Adipocyte (in vitro differentiated cells): ENCODE data around the gene DCPS.

ENCODE experiments used
- DNase-seq: peaks from one replicate; pipeline ENCODE4 v3.0.0-alpha.2; 2015; ENCODE audit warnings: low read depth
- H3K27me3 ChIP-seq: replicated peaks from 2 replicates; pipeline ENCODE4 v1.7.0; 2013; ENCODE audit warnings: mild to moderate bottlenecking, low read length, moderate library complexity; ENCODE audit not compliant: control insufficient read depth, insufficient read depth
- H3K36me3 ChIP-seq: 2 replicates; pipeline ENCODE4 v1.7.0; 2013; ENCODE audit warnings: low read length, mild to moderate bottlenecking, moderate library complexity; ENCODE audit not compliant: control insufficient read depth, insufficient read depth, severe bottlenecking
- H3K4me1 ChIP-seq: 2 replicates; pipeline ENCODE4 v1.7.0; 2013; ENCODE audit warnings: mild to moderate bottlenecking, low read length, moderate library complexity; ENCODE audit not compliant: control insufficient read depth, insufficient read depth
- H3K4me3 ChIP-seq: 2 replicates; pipeline ENCODE4 v1.7.0; 2013; ENCODE audit warnings: mild to moderate bottlenecking, low read length, moderate library complexity
- H3K9ac ChIP-seq: 2 replicates; pipeline ENCODE4 v1.7.0; 2013; ENCODE audit warnings: mild to moderate bottlenecking, low read length, moderate library complexity
- H3K9me3 ChIP-seq: 2 replicates; pipeline ENCODE4 v1.7.0; 2013; ENCODE audit warnings: mild to moderate bottlenecking, low read length, moderate library complexity; ENCODE audit not compliant: control insufficient read depth

Gene DCPS

DNA sequence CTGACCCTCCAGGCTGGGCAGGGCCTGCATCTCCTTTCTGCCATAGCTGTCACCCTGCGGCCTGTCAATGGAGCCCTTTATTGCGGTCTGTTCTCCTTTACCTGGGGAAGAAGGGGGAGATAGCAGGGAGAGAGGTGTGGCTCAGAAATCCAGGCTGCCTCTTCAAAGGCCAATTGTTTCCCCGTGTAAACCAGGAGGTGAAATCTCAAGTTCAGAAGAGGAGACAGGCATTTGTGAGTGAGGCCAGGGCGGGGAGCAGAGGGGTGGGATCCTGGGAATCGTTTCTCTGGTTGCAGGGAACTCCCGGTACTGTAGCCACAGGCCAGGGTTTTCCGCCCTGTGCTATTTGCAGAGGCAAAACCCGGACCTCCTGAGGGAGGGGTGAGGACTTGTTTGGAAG lies 9.1 kb downstream of the DCPS start:
- H3K36me3 ChIP-seq: peaks cover 6% of the 10 kb centered on the region
- H3K27me3 ChIP-seq: no peaks in the 10 kb centered on the region
- DNase-seq: no peak
- no peaks in the 10 kb centered on the region for H3K9me3 ChIP-seq
- H3K4me3 ChIP-seq: no peak overlapping the region
- peaks cover 24% of the 10 kb centered on the region for H3K4me1 ChIP-seq
- H3K9ac ChIP-seq: no peak overlapping the region

GRCh38 chr11:126313826-126314225 lies 10.0 kb downstream of the DCPS start:
- Histone ChIP-seq H3K9me3 (no peaks in the 10 kb centered on the region), H3K36me3 (peaks cover 6% of the 10 kb centered on the region), H3K27me3 (no peaks in the 10 kb centered on the region), H3K4me1 (peaks cover 32% of the 10 kb centered on the region), H3K9ac (no peak overlapping the region), H3K4me3 (no peak overlapping the region)
- DNase-seq: no peak

DNA sequence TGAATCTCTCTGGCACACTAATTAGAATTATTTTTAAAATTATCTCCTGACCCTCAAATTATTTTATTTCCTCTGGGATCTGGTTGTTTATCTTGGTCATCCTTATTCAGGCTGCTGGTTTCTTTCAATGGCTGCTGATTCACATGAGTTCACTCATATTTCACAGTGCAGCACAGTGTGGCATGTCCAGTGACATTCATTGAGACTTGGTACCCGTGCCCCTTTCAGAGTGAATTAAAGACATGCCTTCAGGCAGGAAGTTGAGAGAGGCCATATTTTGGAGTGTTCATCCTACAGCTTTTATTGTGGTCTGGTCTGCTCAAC lies 13.5 kb downstream of the DCPS start:
- H3K36me3 ChIP-seq: peaks cover 6% of the 10 kb centered on the region
- H3K9me3 ChIP-seq: no peaks in the 10 kb centered on the region
- H3K27me3 ChIP-seq: no peaks in the 10 kb centered on the region
- peaks cover 26% of the 10 kb centered on the region for H3K4me1 ChIP-seq
- peak overlapping the region; percentile 65 for H3K4me3 ChIP-seq
- DNase-seq: no peak
- H3K9ac ChIP-seq: peak overlapping the region; percentile 81

DNA sequence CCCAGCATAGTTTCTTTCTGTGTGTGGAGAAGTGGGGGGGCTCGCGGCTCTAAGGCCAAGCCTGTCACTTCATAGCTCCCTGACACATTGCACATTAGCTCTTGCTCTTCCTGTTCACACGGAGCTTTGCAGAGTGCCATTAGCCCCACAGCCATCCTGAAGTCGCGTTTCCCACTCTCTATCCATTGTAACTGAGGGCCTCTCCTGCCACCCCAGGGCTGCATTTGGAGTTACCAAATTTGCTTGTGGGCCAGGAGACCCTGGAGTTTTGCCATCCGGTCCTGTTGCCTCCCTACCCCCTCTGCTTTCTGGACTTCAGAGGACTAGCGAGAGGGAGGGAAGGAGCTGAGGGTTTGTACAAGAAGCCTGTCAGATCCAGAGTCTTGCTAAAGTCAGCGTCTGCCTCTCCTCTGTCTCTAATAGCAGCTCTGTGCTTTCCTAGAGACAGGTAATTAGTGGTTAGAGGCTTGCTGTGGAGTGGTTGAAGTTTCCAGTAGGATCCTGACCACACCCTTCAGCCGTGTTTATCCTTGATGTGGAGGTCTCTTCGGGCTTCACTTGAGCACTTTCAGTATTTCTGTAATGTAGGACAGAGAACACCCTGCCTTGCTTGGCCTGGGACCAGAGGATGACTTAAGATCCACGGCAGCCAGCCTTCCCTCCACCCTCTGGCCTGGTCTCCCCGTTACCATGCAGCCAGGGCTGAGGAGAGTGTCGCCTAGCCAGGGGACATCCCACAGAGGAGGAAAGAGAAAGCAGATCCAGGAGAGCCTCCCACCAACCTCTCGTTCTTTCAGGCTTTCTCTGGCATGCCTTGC lies 14.1 kb downstream of the DCPS start:
- DNase-seq: peak; percentile 87
- H3K27me3 ChIP-seq: no peaks in the 10 kb centered on the region
- H3K9me3 ChIP-seq: no peaks in the 10 kb centered on the region
- peak overlapping the region; percentile 65 for H3K4me3 ChIP-seq
- H3K4me1 ChIP-seq: peaks cover 30% of the 10 kb centered on the region
- H3K9ac ChIP-seq: peak overlapping the region; percentile 81
- H3K36me3 ChIP-seq: peaks cover 6% of the 10 kb centered on the region

GRCh38 chr11:126318574-126319373 lies 14.9 kb downstream of the DCPS start:
- DNase-seq: peak; percentile 91

DNA sequence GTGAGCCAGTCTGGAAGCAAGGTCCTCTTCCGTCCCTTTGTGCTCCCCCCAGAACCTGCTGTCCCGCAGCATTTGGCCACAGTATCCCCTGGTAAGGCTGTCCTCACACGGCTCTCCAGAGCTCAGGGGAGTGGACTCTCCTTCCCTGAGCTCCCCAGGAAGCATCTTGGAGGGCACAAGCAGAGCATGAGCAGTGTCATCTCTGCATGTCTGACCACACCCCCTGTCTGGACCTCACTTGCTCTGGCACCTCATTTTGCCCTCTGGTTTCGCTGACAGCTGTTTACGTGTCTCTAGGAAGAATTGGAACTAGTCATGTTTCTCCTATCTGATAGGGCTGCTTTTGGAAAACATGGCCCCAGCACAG lies 15.5 kb downstream of the DCPS start:
- Histone ChIP-seq H3K36me3 (no peaks in the 10 kb centered on the region), H3K9ac (peak overlapping the region; percentile 81), H3K9me3 (no peaks in the 10 kb centered on the region), H3K4me3 (peak overlapping the region; percentile 65), H3K27me3 (no peaks in the 10 kb centered on the region), H3K4me1 (peaks cover 34% of the 10 kb centered on the region)
- DNase-seq: no peak

More at GRCh38 chr11:126318574-126319373, 14.9 kb downstream of the DCPS start:
- H3K9me3 ChIP-seq: no peaks in the 10 kb centered on the region
- H3K9ac ChIP-seq: peak overlapping the region; percentile 81
- H3K4me3 ChIP-seq: peak overlapping the region; percentile 65
- peaks cover 5% of the 10 kb centered on the region for H3K36me3 ChIP-seq
- H3K4me1 ChIP-seq: peaks cover 34% of the 10 kb centered on the region
- H3K27me3 ChIP-seq: no peaks in the 10 kb centered on the region

DNA sequence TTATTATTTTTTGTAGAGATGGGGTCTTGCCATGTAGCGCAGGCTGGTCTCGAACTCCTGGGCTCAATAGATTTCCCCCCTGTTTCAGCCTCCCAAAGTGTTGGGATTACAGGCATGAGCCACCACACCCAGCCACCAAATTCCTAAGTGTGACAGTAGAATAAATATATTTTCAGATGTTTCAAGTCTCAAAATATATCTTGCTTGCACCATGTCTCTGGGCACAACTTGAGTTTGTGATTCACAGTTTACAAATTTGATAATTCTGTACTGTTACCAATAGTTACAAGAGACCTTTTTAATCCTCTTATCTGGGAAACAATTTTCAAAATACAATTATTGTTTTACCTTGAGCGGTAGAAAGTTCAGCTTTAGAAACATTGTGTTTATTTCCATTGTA lies 19.1 kb downstream of the DCPS start:
- Histone ChIP-seq H3K4me1 (peaks cover 24% of the 10 kb centered on the region), H3K9ac (no peak overlapping the region)
- no peak for DNase-seq

DNA sequence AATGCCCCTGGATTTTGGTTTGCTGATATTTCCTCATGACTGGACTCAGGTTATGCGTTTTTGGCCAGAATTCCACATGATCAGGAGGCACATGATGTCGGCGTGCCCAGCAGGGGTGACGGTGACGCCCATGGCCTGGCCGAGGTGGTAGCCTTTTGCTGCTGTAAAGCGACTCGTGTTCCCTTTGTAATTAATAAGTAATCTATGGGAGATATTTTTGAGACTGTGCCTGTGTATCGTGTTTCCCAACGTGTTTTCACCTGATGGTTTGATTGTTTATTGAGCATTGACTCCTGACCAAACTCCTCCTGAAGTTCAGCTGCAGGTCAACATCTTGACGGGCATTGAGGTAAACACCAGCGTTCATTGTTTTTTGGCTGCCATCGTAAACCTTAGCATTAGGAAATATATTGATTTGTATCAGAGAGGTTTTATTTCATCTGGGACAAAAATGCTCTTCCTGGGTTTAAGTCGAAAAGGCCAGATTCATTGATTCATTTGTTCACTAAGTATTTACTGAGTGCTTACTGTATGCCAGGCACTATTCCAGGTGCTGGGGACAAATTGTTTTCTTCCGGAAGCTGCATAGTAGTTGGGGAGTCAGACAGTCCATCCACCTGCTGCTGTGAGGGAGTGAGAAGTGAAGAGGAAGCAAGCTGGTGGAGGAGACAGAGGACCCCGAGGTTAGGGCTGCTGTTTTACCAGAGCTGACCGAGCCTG lies 23.6 kb downstream of the DCPS start:
- H3K4me1 ChIP-seq: peaks cover 35% of the 10 kb centered on the region
- no peak overlapping the region for H3K9ac ChIP-seq
- no peaks in the 10 kb centered on the region for H3K36me3 ChIP-seq
- no peak overlapping the region for H3K4me3 ChIP-seq
- H3K9me3 ChIP-seq: no peaks in the 10 kb centered on the region
- no peak for DNase-seq
- no peaks in the 10 kb centered on the region for H3K27me3 ChIP-seq

More for the DNA sequence above, 19.1 kb downstream of the DCPS start:
- no peaks in the 10 kb centered on the region for H3K36me3 ChIP-seq
- no peaks in the 10 kb centered on the region for H3K9me3 ChIP-seq
- no peaks in the 10 kb centered on the region for H3K27me3 ChIP-seq
- H3K4me3 ChIP-seq: no peak overlapping the region

DNA sequence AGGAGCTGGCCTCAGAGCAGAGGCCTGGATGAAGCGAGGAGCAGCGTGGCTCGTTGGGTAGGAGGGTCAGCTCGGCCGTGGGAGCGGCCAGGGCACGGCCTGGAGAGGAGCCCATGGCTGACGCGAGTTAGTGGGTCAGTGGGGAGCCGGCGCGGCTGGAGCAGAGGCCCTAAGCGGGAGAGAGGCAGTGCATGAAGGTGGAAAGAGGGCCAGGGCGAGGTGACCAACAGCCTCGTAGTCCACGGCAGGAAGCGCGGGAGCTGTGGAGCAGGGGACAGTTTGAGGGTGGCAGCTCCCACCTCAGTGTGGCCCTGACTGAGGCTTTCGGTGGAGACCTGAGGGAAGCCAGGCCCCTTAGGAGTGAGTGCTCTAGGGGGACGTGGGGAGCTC lies 24.1 kb downstream of the DCPS start:
- no peak overlapping the region for H3K9ac ChIP-seq
- H3K4me3 ChIP-seq: no peak overlapping the region
- no peak for DNase-seq
- peaks cover 37% of the 10 kb centered on the region for H3K4me1 ChIP-seq
- no peaks in the 10 kb centered on the region for H3K9me3 ChIP-seq
- no peaks in the 10 kb centered on the region for H3K36me3 ChIP-seq
- H3K27me3 ChIP-seq: no peaks in the 10 kb centered on the region

DNA sequence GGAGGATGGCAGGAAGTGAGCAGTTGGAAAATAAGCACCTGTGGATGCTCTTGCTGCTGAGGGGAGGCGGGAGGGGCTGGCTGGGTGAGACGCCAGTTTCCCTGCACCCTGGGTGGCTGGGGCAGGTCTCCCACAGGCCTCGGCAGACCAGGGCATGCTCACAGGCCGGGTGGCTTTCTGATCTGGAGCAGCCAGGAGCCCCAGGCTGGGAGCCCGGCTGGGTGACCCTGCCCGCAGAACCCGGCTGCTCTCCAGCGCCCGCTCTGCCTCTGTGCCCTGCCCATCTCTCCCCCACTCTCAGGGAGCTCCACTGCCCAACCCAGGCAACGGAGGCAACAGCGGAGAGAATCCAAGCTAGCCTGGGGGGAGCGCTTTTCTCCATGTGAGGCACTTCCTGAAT lies 24.6 kb downstream of the DCPS start:
- no peak overlapping the region for H3K9ac ChIP-seq
- H3K4me1 ChIP-seq: peaks cover 36% of the 10 kb centered on the region
- no peaks in the 10 kb centered on the region for H3K36me3 ChIP-seq
- no peaks in the 10 kb centered on the region for H3K27me3 ChIP-seq
- no peak overlapping the region for H3K4me3 ChIP-seq
- DNase-seq: no peak
- no peaks in the 10 kb centered on the region for H3K9me3 ChIP-seq

- Histone ChIP-seq H3K27me3 (no peaks in the 10 kb centered on the region), H3K9me3 (no peaks in the 10 kb centered on the region), H3K4me1 (peaks cover 37% of the 10 kb centered on the region), H3K4me3 (no peak overlapping the region), H3K9ac (no peak overlapping the region), H3K36me3 (no peaks in the 10 kb centered on the region)
- DNase-seq: no peak
Measured at GRCh38 chr11:126328938-126329643, 25.2 kb downstream of the DCPS start.
